GM18870 (cell line): Measurements from ENCODE around the gene KIFAP3.
"Not testable (repeated sequence)": the region's sequence is repeated elsewhere in the genome, so short reads cannot be mapped to it uniquely, and the experiment has no call there.

Experiments
- ATAC-seq: cut with Tn5 transposase; IDR thresholded peaks from one replicate; pipeline ENCODE4 v1.9.1; 2021; ENCODE audit warnings: moderate library complexity; ENCODE audit not compliant: unreplicated experiment

KIFAP3 gene

GRCh38 chr1:169925505-169926482 is 148.7 kb downstream of the KIFAP3 start:
- peak; percentile 44 for ATAC-seq

- ATAC-seq, result no peak
Measured at GRCh38 chr1:169924829-169925228, 149.7 kb downstream of the KIFAP3 start.

- no peak for ATAC-seq
Measured at GRCh38 chr1:169924063-169924462, 150.4 kb downstream of the KIFAP3 start.

- ATAC-seq, result no peak
Measured at GRCh38 chr1:169921080-169921479, 153.4 kb downstream of the KIFAP3 start.

- ATAC-seq, result no peak
Measured at GRCh38 chr1:169918927-169919326, 155.6 kb downstream of the KIFAP3 start.

GRCh38 chr1:169918220-169918619 is 156.3 kb downstream of the KIFAP3 start:
- not testable (repeated sequence) for ATAC-seq

GRCh38 chr1:169915150-169915549 is 159.3 kb downstream of the KIFAP3 start:
- ATAC-seq, result no peak

- ATAC-seq, result no peak
Measured at GRCh38 chr1:169914531-169914930, 160.0 kb downstream of the KIFAP3 start.

GRCh38 chr1:169909499-169909898 is 165.0 kb downstream of the KIFAP3 start:
- no peak for ATAC-seq

- no peak for ATAC-seq
Measured at GRCh38 chr1:169906938-169907337, 167.6 kb downstream of the KIFAP3 start.

GRCh38 chr1:169904834-169905233 is 169.7 kb downstream of the KIFAP3 start:
- no peak for ATAC-seq

GRCh38 chr1:169902751-169903150 is 171.7 kb downstream of the KIFAP3 start:
- ATAC-seq, result no peak

- ATAC-seq, result no peak
Measured at GRCh38 chr1:169901115-169901514, 173.4 kb downstream of the KIFAP3 start.

GRCh38 chr1:169900571-169900970 is 173.9 kb downstream of the KIFAP3 start:
- ATAC-seq, result no peak

GRCh38 chr1:169899519-169900217 is 174.8 kb downstream of the KIFAP3 start:
- ATAC-seq, result no peak

- no peak for ATAC-seq
Measured at GRCh38 chr1:169896013-169896412, 178.5 kb downstream of the KIFAP3 start.

GRCh38 chr1:169894424-169895145 is 179.9 kb downstream of the KIFAP3 start:
- no peak for ATAC-seq

GRCh38 chr1:169893645-169894423 is 180.7 kb downstream of the KIFAP3 start, which contains the start of gene SCYL3:
Gene SCYL3, minus strand, starts transcription at chr1:169893896. Its CDS starts 5,056 bp downstream, at chr1:169888840.
- peak; percentile 84 for ATAC-seq

- ATAC-seq, result no peak
Measured at GRCh38 chr1:169892927-169893644, 181.4 kb downstream of the KIFAP3 start.
